GM21786 (cell line): ENCODE measurements around the gene SCN1B.
A peak's percentile ranks its signal among the peaks of the same experiment; 100 is the strongest.
"Not testable (repeated sequence)": the region's sequence is repeated elsewhere in the genome, so short reads cannot be mapped to it uniquely, and the experiment has no call there.

ENCODE experiments used
- ATAC-seq: cut with Tn5 transposase; IDR thresholded peaks from one replicate; pipeline ENCODE4 v1.9.1; 2021; ENCODE audit not compliant: unreplicated experiment

Gene SCN1B

DNA sequence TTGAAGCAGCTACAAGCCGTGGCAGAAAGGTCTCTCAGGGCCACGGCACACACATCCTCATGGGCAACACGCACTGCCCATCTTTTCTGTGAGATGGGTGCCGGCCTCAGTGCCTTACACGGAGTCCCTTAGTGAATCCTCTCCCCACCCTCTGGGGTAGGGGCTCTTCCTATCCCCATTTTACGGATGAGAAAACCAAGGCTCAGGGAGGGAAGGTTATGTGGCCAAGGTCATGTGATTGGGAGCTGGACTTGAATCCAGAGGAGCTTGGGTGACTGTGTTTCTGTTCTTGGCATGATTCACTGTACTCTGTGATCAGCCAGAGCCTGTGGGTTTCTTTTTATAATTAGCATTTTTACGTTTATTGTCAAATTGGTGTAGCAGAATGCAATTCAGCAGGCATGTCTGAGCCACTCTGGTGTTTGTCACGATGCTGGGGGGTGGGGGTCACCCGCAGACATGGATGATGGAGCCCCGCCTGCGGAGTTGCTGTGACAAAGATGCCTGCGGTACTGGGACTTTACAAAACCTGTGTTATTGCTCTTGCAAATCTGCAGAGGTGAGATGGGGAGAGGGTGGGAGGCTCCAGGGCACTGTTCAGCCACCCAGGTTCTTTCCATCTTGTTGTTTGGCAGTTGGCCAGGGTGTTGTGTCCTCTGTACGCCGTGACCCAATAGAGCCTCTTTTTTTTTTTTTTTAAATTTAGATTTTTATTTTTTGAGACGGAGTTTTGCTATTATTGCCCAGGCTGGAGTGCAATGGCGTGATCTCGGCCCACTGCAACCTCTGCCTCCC lies 4.5 kb downstream of the SCN1B start:
- no peak for ATAC-seq

DNA sequence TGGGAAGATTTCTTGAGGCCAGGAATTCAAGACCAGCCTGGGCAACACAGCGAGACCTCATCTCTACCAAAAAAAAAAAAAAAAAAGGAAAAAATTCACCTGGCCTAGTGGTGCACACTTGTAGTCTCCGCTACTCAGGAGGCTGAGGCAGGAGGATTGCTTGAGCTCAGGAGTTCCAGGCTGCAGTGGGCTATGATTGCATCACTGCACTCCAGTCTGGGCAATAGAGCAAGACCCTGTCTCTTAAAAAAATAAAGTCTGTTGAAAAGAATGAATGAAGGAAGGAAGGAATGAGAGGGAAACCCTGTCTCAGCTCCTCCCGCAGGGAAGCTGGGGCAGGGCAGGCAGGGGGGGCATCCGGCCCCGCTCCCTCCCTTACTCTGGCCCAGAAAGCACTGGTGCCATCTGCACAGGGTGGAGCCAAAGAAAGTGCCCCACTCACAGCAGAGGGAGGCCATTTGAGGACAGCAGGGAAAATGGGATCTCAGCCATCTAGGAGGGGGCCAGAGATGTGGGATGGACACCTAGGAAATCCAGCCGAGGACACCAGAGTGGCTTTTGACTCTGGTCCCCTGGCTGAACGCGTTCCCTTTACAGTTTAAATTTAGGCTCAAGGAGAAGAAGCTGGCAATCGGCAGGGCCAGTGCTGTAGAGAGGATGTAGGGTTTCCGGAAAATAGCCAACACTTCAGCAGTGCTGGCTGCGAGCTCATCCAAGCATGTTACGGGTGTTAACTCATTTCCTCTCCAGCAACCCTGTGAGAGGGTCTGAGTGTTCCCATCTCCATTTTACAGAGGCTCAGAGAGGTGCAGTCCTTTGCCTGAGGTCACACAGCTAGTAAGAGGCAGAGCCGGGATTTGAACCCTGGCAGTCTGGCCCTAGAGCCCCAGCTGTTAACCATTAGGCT lies 7.7 kb downstream of the SCN1B start:
- peak; percentile 55 for ATAC-seq

DNA sequence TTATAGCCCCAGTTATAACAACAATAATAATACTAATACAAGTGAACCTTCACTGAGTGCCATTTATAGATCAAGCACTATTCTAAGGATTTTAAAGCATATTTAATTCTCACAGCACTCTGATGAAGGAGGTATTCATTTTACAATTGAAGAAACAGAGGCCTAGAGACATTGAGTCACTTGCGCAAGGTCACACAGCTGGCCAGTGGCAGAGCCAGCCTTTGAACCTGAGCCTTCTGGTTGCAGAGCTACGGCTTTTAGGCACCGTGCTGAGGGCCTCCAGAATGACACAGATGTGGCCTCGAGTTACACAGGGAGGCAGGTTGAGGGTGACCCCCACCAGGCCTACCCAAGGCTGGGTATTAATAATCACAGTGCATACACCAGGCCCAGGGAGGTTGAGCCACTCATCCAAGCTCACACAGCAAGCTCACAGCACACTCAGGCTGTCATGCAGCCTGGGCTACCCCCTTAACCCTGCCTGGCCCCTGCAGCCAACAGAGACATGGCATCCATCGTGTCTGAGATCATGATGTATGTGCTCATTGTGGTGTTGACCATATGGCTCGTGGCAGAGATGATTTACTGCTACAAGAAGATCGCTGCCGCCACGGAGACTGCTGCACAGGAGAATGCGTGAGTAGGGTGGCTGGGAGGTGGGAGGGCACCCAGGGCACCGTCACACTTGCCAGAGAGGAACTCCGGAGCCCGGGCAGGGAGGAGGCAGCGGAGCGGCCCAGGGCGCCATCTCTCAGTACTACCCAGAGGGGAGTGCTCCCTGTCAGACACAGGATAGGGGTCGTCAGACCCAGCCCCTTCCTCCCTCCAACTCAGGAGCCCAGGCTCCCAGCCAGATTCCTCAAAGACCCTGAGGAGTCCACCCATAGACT lies 8.6 kb downstream of the SCN1B start:
- no peak for ATAC-seq

DNA sequence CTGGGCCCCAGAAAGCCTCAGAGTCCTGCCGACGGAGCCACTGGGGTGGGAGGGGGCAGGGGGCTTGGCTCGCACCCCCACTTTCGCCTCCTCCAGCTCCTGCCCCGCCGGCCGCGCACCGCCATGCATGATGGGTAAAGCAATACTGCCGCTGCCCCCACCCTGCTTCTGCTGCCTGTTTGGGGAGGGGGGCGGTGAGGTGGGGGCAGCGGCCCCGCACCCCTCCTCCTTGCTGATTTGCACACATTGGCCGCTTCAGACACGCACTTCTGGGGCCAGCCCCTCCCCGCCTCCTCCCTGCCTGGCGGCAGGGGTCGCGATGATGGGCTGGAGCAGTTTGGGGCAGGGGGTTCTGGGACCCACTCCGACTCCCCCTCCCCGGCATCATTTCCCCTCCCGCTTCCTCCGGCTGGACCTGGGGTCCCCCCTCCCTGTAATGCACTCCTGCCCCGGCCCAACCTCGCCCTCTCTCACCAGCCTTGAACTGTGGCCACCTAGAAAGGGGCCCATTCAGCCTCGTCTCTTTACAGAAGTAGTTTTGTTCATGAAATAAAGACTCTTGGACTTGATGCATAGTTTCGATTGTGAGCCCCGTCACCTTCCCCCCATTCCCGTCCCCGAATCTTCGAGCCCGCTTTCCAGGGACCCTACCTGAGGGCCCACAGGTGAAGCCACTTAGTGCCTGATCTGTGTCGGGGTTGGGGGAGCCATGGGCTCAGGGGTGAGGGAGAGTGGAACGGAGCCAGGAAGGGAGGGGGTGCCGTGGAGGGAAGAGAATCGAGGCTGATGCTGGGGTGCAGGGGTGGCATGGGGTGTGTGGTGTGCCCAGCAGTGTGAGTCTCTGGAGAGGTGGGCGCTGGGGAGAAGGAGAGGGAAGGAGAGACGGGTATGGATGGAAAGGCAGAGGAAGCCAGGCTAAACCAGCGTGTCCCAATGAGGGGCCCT lies 9.9 kb downstream of the SCN1B start:
- no peak for ATAC-seq

DNA sequence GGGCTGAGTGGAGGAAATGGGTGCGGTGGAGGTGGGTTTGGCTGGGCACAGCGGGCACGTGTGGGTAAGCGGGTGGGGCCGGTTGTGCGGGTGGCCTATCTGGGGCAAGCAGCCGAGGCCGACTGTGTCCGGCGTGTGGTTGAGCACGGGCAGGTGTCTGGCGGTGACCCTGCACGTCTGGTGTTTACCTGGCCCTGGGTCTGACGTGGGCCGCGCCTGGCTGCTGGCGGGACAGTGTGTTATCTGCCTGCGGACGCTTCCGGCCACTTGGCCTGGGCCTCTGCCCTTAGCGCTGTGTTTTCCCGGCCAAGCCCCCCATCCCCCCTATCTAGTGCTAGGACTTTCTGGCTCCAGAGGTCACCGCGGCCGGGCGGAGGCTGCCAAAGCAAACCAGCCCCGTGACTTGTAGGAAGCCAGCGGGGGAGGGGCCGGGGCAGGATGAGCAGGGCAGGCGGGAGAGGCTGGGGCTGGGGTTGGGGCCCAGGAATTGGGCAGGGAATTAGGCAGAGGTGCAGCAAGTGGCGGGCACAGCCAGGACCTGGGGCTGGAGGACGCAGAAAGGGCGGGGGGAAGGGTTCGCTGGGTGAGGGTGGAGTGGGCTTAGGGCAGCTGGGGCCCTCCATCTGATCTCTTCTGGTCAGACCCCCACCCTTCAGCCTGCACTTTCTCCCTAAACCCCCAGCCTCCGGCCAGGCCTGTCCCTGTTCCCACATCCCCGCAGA lies 10.7 kb downstream of the SCN1B start:
- no peak for ATAC-seq

DNA sequence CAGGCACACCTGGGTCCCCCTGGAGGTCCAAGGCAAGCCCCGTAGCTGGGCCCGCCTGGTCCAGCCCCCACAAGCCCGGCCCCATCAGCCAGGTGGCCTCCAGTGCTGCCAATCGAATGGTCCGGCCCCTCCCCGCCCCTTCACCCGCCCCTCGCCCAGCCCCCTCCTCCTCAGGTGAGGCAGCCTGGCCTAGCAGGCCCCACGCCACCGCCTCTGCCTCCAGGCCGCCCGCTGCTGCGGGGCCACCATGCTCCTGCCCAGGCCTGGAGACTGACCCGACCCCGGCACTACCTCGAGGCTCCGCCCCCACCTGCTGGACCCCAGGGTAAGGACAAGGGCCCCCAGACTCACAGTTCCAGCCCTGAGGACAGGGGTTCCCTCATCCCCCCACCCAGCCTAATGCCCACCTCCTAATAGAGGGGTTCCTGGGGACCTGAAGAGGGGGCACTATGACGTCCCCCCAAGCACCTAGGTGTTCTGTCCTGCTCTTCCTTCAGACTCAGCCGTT lies 11.3 kb downstream of the SCN1B start, which contains the start of gene HPN:
Gene HPN (plus strand): TSS at position 174 of the 508 bp plus-strand sequence. CDS start 786 bp downstream, outside the sequence.
- ATAC-seq, result no peak

DNA sequence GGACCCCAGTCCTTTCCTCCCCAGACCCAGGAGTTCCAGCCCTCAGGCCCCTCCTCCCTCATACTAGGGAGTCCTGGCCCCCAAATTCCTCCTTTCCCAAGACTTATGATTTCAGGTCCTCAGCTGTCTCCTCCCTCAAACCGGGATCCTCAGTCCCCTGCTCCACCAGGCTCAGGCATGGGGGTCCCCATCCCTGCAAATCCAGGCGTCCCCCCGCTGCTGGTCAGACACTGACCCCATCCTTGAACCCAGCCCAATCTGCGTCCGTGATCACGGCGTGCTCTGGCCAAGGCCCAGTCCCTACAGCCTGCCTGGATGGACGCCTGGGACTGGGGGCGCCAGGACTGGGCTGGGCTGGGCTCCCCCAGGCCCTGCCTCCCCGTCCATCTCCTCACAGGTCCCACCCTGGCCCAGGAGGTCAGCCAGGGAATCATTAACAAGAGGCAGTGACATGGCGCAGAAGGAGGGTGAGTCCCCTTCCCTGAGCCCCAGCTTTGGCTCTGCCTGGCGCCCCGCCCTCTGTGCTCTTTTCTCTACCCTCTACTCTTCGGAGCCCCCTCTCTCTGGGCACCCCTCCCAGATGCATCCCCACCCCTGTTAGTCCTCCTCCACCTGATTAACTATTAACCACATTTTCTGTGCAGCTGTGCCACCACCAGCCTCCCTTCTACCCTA lies 11.9 kb downstream of the SCN1B start:
- no peak for ATAC-seq

DNA sequence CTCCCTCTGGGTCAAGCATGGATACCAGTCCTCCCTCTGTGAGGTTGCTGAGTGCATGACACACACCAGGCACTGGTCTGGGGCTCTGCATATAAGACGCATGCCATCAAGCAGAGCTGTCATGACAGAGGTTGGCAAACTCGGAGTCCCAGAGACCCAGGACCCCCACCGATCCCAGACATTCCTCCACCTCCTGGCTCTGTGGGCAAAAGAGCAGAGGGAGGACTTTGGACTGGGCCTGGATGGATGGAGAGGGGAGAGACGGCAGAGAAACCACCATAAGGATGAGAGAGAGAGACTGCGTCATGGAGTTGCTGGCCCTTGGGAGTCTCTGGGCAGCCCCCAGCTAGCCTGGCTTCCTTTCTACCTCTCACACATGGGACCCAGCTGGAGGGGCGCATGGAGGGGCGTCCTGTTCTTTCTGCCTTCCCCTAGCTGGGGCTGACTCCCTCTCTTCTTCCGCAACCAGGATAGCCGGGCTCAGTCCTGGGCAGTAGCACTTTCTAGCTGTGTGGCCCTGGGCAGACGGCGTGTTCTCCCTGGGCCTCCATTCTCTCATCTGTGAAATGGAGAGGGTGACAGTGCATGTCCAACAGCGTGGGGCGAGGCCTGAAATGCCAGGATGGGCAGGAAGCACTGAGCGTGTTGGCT lies 12.8 kb downstream of the SCN1B start:
- no peak for ATAC-seq

DNA sequence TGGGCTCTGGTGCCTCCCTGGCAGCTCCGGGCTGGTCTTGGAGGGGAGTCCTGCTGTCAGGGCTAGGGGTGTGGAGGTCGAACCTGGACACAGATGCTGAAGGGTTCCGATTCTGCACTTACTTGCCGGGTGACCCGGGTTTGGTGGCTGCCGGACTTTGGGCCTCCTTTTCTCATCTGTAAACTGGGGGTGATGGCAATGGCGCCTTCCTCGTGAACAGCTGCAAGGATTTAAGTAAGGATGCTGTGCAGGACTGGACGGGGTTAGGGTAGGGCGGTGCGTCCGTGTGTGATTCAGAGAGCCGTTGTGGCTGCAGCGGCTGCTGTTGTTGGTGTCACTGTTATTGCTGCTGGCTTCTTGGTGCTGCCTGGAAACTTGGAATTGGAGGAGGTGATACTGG lies 13.6 kb downstream of the SCN1B start:
- ATAC-seq, result no peak

DNA sequence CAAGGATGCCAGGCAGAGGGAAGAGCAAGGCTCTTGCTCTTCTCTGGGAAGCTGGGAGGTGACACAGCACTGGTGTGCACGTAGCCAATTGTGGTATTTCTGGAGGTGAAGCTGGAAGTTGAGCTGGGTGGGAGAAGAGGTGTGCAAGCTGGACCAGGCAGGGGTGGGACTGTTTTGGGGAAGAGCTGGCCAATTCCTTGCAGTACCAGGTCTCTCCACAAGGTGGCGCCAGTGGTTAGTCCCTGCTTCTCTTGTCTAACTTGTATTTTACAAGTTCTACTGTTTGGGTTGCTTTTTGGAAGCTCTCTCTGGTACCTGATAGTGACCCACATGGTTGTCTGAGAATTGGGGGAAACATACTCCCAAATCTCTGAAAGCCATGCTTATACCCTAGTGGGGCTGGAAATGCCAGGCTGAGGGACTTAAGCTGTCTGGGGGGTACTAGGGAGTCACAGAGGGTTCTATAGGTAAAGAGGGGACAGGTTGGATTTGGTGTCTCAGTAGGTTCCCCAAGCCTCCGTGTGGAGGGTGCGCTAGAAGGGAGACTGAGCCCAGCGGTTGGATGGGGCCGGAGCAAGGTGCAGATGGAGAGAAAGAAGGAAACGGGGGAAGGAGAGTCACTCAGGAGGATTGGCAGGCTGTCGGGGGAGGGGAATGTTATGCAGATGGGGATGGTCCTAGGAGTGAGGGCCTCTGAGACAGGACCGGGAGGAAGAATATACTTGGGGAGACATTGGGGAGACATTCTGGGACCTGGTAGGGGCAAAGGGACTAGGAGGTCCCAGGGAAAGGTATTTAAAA lies 14.2 kb downstream of the SCN1B start:
- no peak for ATAC-seq

DNA sequence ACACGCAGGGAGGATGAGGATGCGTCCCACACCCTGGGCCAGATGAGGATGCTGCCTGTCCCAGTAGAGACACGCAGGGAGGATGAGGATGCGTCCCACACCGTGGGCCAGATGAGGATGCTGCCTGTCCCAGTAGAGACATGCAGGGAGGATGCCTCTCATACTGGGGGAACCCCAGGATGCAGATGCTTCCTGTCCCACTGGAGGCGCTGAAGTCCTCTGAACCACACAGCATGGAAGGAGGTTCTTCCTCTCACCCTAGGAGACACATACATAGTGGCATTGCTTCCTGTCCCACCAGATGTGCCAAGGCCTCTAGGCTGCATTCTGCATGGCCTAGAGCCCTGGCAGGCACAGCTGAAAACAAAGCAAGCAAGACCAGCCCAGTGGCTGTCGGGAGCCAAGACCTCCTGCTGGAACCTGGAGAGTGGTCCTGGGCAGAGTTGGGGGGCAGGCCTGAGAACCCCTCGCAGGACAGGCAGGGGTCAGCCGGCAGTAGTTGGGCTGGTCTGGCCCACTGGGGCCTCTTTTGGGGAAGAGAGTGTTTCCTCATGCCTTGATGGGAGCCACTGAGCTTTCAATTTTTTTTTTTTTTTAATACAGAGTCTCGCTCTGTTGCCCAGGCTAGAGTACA lies 15.5 kb downstream of the SCN1B start:
- no peak for ATAC-seq

DNA sequence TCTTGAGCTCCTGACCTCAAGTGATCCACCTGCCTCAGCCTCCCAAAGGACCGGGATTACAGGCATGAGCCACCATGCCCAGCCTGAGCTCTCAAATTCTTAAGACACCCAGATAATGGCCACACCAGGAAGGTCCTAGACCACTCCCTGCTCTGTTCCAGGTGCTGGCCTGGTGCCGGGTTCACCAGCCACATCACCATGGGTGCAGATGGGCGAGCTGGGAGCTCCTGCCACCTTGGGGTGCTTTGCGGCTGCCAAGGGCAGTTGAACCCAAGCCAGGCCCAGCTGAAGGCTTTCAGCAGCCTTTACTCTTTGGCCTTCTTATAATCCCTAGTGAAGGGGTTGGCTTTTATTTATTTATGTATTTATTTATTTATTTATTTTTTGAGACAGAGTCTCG lies 16.2 kb downstream of the SCN1B start:
- no peak for ATAC-seq

DNA sequence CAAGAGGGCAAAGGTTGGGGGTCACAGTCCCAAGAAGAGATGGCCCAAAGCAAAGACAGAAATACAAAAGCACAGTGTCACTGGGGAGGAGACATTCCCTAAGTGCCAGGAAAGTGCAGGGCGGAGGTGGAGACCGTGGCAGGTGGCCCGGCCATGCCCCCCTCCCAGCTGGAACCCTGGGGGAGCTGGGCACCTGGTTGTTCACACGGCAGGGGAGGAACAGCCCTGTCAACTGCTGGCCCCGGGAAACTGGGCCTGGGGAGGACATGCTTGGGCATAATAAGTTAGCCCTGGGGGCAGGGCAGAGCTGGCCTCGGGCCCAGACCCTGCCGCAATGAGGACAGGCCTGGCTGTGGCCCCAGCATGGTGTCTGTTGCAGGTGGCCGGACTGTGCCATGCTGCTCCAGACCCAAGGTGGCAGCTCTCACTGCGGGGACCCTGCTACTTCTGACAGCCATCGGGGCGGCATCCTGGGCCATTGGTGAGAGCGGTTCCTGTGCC lies 18.7 kb downstream of the SCN1B start:
- no peak for ATAC-seq

DNA sequence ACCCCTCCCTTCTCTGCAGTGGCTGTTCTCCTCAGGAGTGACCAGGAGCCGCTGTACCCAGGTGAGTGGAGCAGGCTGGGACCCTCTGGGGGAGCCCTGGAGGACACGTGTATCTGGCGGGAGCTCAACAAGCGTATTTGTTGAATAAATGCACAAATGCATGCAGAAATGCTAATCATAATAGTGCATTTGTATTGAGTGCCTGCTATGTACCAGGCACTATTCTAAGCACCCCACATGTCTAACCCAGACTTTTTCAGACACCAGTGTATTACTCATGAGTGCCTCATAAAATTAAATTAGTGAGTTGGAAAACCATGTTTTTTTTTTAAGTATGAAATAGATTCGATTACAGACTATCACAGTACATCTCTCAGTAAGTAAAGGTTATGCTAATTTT lies 19.2 kb downstream of the SCN1B start:
- no peak for ATAC-seq

DNA sequence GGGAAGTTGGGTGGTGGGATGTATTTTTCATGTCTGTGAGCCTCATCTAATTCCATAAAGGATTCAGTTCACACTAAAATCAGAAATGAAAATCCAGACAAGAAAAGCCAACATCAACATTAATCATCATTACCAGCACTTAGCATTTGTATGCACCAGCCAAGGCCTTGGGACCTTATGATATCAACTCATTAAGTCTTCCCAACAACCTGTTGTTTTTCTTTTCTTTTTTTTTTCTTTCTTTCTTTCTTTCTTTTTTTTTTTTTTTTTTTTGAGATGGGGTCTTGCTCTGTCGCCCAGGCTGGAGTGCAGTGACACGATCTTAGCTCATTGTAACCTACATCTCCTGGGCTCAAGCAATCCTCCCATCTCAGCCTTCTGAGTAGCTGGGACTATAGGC lies 20.4 kb downstream of the SCN1B start:
- ATAC-seq, result not testable (repeated sequence)

DNA sequence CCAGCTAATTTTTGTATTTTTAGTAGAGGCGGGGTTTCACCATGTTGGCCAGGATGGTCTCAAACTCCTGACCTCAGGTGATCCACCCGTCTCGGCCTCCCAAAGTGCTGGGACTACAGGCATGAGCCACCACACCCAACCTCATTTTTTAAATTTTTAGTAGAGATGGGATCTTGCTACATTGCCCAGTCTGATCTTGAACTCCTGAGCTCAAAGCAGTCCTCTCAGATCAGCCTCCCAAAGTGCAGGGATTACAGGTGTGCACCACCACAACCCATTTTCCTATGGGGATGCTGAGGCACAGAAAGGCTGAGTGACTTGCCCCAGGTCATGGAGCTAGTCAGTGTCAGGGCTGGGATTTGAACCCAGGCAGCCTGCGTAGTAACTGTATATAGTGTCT lies 21.0 kb downstream of the SCN1B start:
- not testable (repeated sequence) for ATAC-seq

DNA sequence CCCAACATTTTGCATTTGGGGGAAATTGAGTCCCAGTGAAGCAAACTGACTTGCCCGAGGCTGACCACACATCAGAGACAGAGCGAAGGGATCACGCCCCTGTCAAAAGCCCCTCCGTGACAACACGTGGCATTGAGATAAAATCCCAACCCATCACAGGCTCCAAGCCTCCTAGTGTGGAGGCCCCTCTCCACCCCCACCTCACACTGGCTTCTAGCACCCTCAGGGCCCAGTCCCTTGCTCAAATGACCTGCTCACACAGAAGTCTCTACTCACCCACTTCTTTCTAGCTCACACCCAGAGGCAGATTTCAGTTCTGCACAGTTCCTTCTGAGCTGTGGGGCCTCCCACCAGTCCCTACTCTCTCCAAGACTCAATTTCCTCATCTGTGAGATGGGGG lies 21.5 kb downstream of the SCN1B start:
- ATAC-seq, result no peak
